ENCODE measurements around the gene EID2.

GRCh38 chr19:39558624-39559117 is 18.7 kb upstream of the EID2 start:
- TF ChIP-seq, protein P1, sequence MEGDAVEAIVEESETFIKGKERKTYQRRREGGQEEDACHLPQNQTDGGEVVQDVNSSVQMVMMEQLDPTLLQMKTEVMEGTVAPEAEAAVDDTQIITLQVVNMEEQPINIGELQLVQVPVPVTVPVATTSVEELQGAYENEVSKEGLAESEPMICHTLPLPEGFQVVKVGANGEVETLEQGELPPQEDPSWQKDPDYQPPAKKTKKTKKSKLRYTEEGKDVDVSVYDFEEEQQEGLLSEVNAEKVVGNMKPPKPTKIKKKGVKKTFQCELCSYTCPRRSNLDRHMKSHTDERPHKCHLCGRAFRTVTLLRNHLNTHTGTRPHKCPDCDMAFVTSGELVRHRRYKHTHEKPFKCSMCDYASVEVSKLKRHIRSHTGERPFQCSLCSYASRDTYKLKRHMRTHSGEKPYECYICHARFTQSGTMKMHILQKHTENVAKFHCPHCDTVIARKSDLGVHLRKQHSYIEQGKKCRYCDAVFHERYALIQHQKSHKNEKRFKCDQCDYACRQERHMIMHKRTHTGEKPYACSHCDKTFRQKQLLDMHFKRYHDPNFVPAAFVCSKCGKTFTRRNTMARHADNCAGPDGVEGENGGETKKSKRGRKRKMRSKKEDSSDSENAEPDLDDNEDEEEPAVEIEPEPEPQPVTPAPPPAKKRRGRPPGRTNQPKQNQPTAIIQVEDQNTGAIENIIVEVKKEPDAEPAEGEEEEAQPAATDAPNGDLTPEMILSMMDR (conservative IDR thresholded peaks at IDR 0.05): no peak
- TF ChIP-seq EZH2 (IDR thresholded peaks at IDR 0.05; ENCODE audit: low read depth): no peak
